ENCODE results near the gene SSH2. TPM values are rescaled to one million over a fixed set of nuclear protein-coding genes. Genes with fewer than 3 reads are reported as not detected.

Gene SSH2
- total RNA-seq, 2 experiments from 2014 or later: 74.5 to 77.0 TPM

- Mint-ChIP-seq H3K36me3 (no peaks in the 10 kb centered on the region), H3K27ac (peak overlapping the region; percentile 94), H3K27me3 (peaks cover 4% of the 10 kb centered on the region), H3K4me1 (peaks cover 25% of the 10 kb centered on the region), H3K9me3 (no peaks in the 10 kb centered on the region), H3K4me3 (peak overlapping the region; percentile 82)
- ATAC-seq (ENCODE audit: low read depth) (peak; percentile 46), DNase-seq (peak; percentile 94)
- POLR2A ChIA-PET: interaction anchor here (0.5 to 4.2 kb wide), 15 partner anchors 10 to 322 kb away, joined by 3 to 55 read pairs (median 6); partner anchors contain the start of genes ABHD15, NUFIP2, SSH2 and TP53I13
Measured at GRCh38 chr17:29615492-29616299, 314.3 kb downstream of the SSH2 start.

DNA sequence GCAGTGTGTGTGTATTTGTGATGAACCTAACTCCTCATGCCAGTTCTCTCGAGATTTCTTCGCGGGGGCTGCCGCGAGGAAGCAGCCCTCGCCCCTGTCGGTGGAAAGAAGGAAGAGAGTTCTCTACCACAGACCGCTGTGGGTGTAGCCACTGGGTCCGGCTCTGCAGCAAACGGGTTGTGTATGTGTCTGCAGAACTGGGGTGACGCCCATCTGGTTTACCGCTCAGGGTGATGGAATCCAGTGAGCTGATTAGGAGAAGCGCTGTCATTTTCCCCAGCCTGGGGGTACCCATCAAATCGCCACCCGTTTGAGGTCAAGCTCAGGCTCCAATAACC is 315.0 kb downstream of the SSH2 start:
- Mint-ChIP-seq H3K4me3 (peak overlapping the region; percentile 82), H3K36me3 (no peaks in the 10 kb centered on the region), H3K4me1 (peaks cover 25% of the 10 kb centered on the region), H3K27ac (peak overlapping the region; percentile 94), H3K9me3 (no peaks in the 10 kb centered on the region), H3K27me3 (peaks cover 4% of the 10 kb centered on the region)
- ATAC-seq (ENCODE audit: low read depth) (peak; percentile 44), DNase-seq (peak; percentile 81)
- POLR2A ChIA-PET: interaction anchor here (0.9 to 4.2 kb wide), 9 partner anchors 23 to 321 kb away, joined by 3 to 55 read pairs (median 6); partner anchors contain the start of genes ABHD15, NUFIP2, SSH2 and TP53I13

DNA sequence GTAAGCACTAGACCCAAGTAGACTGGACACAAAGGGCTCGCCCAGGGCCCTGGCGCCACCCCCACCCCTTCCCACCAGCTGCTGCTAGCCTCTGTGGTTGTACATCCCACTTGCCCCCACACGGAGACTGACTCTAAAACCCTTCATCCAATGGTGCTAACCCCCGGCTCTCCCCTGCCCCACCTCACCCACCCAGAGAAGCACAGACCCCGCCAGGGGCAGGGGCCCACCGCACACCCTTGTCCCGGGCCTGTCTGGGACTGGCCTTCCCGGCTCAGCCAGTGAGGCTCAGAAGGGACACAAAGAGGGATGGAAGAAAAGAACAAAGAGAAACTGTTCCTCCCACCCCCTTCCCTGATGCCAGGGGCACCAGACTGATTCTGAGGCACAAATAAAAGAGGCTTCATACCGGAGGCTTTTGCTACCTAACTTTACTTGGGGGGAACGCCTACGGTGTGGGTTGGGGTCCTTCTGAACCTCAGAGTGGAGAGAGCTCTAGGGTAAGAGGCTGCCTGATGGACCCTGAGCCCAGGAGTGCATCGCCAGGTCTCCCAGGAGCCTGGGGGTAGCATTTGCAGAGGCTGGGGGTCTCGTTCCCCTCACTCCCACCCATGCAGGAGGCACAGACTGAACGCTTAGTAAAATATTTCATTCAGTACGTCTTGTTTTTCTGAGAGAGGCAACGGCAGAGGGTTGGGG is 315.5 kb downstream of the SSH2 start:
- DNase-seq (no peak), ATAC-seq (ENCODE audit: low read depth) (no peak)
- H3K27ac Mint-ChIP-seq: peak overlapping the region; percentile 94
- H3K36me3 Mint-ChIP-seq: no peaks in the 10 kb centered on the region
- no peaks in the 10 kb centered on the region for H3K9me3 Mint-ChIP-seq
- peaks cover 25% of the 10 kb centered on the region for H3K4me1 Mint-ChIP-seq
- POLR2A ChIA-PET: interaction anchor here (0.7 to 4.2 kb wide), 11 partner anchors 9 to 320 kb away, joined by 3 to 55 read pairs (median 5); partner anchors contain the start of genes ABHD15, CORO6, SSH2 and TP53I13
- peaks cover 4% of the 10 kb centered on the region for H3K27me3 Mint-ChIP-seq
- H3K4me3 Mint-ChIP-seq: peak overlapping the region; percentile 82

GRCh38 chr17:29613856-29614255 is 316.2 kb downstream of the SSH2 start:
- Mint-ChIP-seq H3K36me3 (no peaks in the 10 kb centered on the region), H3K4me3 (peak overlapping the region; percentile 71), H3K4me1 (peaks cover 23% of the 10 kb centered on the region), H3K9me3 (no peaks in the 10 kb centered on the region), H3K27me3 (peaks cover 4% of the 10 kb centered on the region), H3K27ac (peak overlapping the region; percentile 78)
- ATAC-seq (ENCODE audit: low read depth) (no peak), DNase-seq (no peak)
- POLR2A ChIA-PET: interaction anchor here (0.6 to 2.8 kb wide), 9 partner anchors 9 to 319 kb away, joined by 3 to 14 read pairs (median 4); partner anchors contain the start of gene CORO6

DNA sequence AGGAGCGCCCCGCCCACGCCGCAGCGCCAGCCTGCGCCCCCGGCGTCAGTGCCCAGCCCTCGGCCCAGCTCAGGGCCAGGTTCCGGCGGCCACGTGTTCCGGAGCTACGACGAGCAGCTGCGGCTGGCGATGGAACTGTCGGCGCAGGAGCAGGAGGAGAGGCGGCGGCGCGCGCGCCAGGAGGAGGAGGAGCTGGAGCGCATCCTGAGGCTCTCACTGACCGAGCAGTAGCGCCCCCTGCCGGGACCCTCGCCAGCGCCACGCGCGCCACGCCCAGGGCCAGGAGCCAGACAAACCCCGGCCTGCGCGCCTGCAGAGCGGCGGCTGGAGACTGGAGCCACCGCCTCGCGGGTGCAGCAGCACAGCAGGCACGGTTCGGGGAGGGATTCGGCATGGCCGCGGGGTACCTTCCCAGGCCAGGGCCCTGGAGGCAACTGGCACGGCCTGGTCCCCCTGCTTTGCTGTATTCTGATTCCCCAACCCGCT is 316.6 kb downstream of the SSH2 start:
- Mint-ChIP-seq H3K27me3 (peaks cover 4% of the 10 kb centered on the region), H3K36me3 (no peaks in the 10 kb centered on the region), H3K27ac (no peak overlapping the region), H3K9me3 (no peaks in the 10 kb centered on the region), H3K4me1 (peaks cover 23% of the 10 kb centered on the region), H3K4me3 (peak overlapping the region; percentile 71)
- ATAC-seq (ENCODE audit: low read depth) (peak; percentile 38), DNase-seq (peak; percentile 99)
- POLR2A ChIA-PET: interaction anchor here (0.6 to 2.8 kb wide), 9 partner anchors 10 to 319 kb away, joined by 3 to 14 read pairs (median 4); partner anchors contain the start of gene CORO6

- Mint-ChIP-seq H3K27me3 (peaks cover 4% of the 10 kb centered on the region), H3K4me3 (peak overlapping the region; percentile 49), H3K9me3 (no peaks in the 10 kb centered on the region), H3K36me3 (no peaks in the 10 kb centered on the region), H3K27ac (no peak overlapping the region), H3K4me1 (peaks cover 23% of the 10 kb centered on the region)
- POLR2A ChIA-PET: interaction anchor here (0.7 to 1.5 kb wide), 5 partner anchors 11 to 45 kb away, joined by 3 to 5 read pairs (median 4); partner anchors contain the start of gene CORO6
- DNase-seq (no peak), ATAC-seq (ENCODE audit: low read depth) (no peak)
Measured at GRCh38 chr17:29612404-29613280, 317.4 kb downstream of the SSH2 start.

GRCh38 chr17:29612094-29612403 is 318.0 kb downstream of the SSH2 start:
- POLR2A ChIA-PET: no interaction called here
- H3K36me3 Mint-ChIP-seq: no peaks in the 10 kb centered on the region
- ATAC-seq (ENCODE audit: low read depth) (no peak), DNase-seq (no peak)
- no peak overlapping the region for H3K4me3 Mint-ChIP-seq
- H3K9me3 Mint-ChIP-seq: no peaks in the 10 kb centered on the region
- peaks cover 22% of the 10 kb centered on the region for H3K4me1 Mint-ChIP-seq
- H3K27ac Mint-ChIP-seq: no peak overlapping the region
- H3K27me3 Mint-ChIP-seq: peaks cover 4% of the 10 kb centered on the region

- Mint-ChIP-seq H3K36me3 (no peaks in the 10 kb centered on the region), H3K9me3 (no peaks in the 10 kb centered on the region), H3K4me1 (peaks cover 18% of the 10 kb centered on the region), H3K4me3 (no peak overlapping the region), H3K27me3 (peaks cover 2% of the 10 kb centered on the region), H3K27ac (no peak overlapping the region)
- DNase-seq: no peak
- no peak for ATAC-seq (ENCODE audit: low read depth)
- POLR2A ChIA-PET: no interaction called here
Measured at GRCh38 chr17:29611351-29612093, 318.5 kb downstream of the SSH2 start.

- ATAC-seq (ENCODE audit: low read depth): no peak
- Mint-ChIP-seq H3K4me3 (no peak overlapping the region), H3K27me3 (no peaks in the 10 kb centered on the region), H3K9me3 (no peaks in the 10 kb centered on the region), H3K36me3 (no peaks in the 10 kb centered on the region), H3K4me1 (peaks cover 13% of the 10 kb centered on the region), H3K27ac (no peak overlapping the region)
- POLR2A ChIA-PET: interaction anchor here (1.0 kb wide), 1 partner anchor 18 kb away, joined by 3 read pairs; the partner anchor contains the start of gene ANKRD13B
- no peak for DNase-seq
Measured at GRCh38 chr17:29610395-29610794, 319.6 kb downstream of the SSH2 start.

DNA sequence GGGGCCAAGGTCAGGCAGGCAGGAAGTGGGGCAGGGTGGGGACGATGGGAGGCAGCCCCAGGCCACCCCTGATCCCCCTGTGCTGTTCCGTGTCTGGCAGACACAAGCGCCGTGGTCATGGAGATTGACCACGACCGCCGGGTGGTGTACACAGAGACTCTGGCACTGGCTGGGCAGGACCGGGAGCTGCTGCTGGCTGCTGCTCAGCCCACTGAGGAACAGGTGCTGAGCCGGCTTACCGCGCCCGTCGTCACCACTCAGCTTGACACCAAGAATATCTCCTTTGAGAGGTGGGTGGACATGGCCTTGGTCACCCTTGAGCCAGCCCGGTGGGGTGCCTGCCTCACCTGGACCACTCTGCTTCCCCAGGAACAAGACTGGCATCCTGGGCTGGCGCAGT is 321.0 kb downstream of the SSH2 start:
- Mint-ChIP-seq H3K4me1 (peaks cover 3% of the 10 kb centered on the region), H3K27ac (no peak overlapping the region), H3K4me3 (no peak overlapping the region), H3K27me3 (no peaks in the 10 kb centered on the region), H3K9me3 (no peaks in the 10 kb centered on the region), H3K36me3 (no peaks in the 10 kb centered on the region)
- DNase-seq (no peak), ATAC-seq (ENCODE audit: low read depth) (no peak)
- POLR2A ChIA-PET: no interaction called here

DNA sequence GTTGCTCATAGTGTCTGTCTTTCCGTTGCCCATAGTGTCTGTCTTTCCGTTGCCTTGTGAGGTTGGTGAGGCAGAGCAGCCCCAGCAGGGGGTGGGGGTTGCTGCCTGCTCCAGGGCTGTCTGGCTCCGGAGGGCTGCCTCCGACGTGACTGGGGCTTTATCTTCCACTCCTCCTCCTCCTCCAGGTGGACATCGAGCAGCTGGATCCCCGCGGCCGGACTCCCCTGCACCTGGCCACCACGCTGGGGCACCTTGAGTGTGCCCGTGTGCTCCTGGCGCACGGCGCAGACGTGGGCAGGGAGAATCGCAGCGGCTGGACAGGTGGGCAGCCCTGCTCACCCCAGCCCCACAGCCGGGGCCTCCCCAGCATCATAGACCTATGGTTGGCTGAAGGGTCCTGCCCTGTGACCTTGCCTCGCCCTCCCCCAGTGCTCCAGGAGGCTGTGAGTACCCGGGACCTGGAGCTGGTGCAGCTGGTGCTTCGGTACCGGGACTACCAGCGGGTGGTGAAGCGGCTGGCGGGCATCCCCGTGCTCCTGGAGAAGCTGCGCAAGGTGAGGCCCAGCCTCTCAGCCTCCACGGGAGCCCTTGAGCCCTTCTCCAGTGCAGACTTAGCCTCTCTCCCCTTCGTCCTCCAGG is 322.4 kb downstream of the SSH2 start:
- ATAC-seq (ENCODE audit: low read depth): no peak
- POLR2A ChIA-PET: no interaction called here
- H3K27me3 Mint-ChIP-seq: no peaks in the 10 kb centered on the region
- H3K4me3 Mint-ChIP-seq: no peak overlapping the region
- no peaks in the 10 kb centered on the region for H3K4me1 Mint-ChIP-seq
- H3K36me3 Mint-ChIP-seq: no peaks in the 10 kb centered on the region
- H3K9me3 Mint-ChIP-seq: no peaks in the 10 kb centered on the region
- DNase-seq: no peak
- H3K27ac Mint-ChIP-seq: no peak overlapping the region

DNA sequence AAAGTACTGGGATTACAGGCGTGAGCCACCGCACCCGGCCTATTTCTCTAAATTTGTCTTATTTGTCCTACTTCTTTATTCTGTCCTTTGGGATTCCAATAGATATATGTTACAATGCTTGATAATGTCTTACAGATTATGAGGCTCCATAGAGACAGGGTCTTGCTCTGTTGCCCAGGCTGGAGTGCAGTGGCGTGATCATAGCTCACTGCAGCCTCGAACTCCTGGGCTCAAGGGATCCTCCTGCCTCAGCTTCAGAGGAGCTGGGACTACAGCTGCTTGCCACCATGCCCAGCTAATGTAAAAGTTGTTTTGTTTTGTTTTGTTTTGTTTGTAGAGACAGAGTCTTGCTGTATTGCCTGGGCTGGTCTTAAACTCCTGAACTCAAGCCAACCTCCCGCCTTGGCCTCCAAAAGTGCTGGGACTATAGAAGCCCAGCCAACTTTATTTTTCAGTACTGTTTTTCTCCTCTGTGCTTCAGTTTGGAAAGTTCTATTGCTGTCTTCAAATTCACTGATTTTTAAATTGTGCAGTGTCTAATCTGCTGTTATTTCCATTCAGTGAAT is 326.8 kb downstream of the SSH2 start:
- Mint-ChIP-seq H3K4me1 (peaks cover 1% of the 10 kb centered on the region), H3K27me3 (no peaks in the 10 kb centered on the region), H3K4me3 (no peak overlapping the region), H3K27ac (no peak overlapping the region), H3K36me3 (no peaks in the 10 kb centered on the region), H3K9me3 (no peaks in the 10 kb centered on the region)
- POLR2A ChIA-PET: no interaction called here
- ATAC-seq (ENCODE audit: low read depth) (no peak), DNase-seq (no peak)

All from activated naive CD8-positive, alpha-beta T cell treated with anti-CD3 and anti-CD28 coated beads, Interleukin-2, amount 10 ng/mL, durations not matched to agents 7 days and 5 days (primary cell).